GM12864 (cell line): ENCODE data around the gene BANP.

ENCODE experiments used
- DNase-seq: peaks from one replicate; pipeline ENCODE4 v3.0.0-alpha.2; 2011; ENCODE audit warnings: low read depth
- H3K4me3 ChIP-seq: 2 replicates; pipeline ENCODE4 v1.5.1; 2011; ENCODE audit warnings: mild to moderate bottlenecking, low read depth, low read length, control low read depth
- TF ChIP-seq, protein P1 (sequence below): IDR thresholded peaks from 2 replicates; pipeline ENCODE4 v1.5.1; 2011; ENCODE audit warnings: low read depth, mild to moderate bottlenecking, moderate library complexity, low read length, control low read depth, inconsistent platforms; ENCODE audit errors: missing control alignments

Gene BANP

GRCh38 chr16:88002211-88002610 is 51.0 kb downstream of the BANP start:
- no peak overlapping the region for H3K4me3 ChIP-seq
- no peak for DNase-seq
- TF ChIP-seq, protein P1, sequence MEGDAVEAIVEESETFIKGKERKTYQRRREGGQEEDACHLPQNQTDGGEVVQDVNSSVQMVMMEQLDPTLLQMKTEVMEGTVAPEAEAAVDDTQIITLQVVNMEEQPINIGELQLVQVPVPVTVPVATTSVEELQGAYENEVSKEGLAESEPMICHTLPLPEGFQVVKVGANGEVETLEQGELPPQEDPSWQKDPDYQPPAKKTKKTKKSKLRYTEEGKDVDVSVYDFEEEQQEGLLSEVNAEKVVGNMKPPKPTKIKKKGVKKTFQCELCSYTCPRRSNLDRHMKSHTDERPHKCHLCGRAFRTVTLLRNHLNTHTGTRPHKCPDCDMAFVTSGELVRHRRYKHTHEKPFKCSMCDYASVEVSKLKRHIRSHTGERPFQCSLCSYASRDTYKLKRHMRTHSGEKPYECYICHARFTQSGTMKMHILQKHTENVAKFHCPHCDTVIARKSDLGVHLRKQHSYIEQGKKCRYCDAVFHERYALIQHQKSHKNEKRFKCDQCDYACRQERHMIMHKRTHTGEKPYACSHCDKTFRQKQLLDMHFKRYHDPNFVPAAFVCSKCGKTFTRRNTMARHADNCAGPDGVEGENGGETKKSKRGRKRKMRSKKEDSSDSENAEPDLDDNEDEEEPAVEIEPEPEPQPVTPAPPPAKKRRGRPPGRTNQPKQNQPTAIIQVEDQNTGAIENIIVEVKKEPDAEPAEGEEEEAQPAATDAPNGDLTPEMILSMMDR, result no peak

- no peak overlapping the region for H3K4me3 ChIP-seq
- no peak for DNase-seq
- TF ChIP-seq, protein P1, result no peak
Observed at GRCh38 chr16:88002749-88003148, 51.5 kb downstream of the BANP start.

GRCh38 chr16:88003316-88003715 is 52.1 kb downstream of the BANP start:
- DNase-seq, result no peak

DNA sequence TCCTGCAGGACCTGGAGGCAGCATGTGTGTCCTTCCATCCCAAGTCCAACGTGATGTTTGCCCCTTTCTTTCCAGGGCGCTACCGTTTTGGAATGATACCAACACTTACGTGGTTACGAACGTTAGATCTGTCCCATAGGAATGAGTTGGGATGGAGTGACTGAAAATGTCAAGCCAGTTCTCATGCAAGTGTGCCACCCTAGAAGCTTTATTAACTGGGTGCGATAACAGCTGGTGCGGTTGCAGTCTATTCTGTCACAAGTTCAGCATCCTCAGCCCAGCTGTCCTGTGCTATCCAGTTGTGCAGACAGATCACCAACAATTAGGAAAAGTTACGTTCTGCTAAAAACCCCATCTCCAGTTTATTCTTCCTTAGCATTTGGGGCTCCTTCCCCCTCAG is 52.5 kb downstream of the BANP start:
- no peak overlapping the region for H3K4me3 ChIP-seq
- DNase-seq, result no peak
- TF ChIP-seq, protein P1, result no peak

More at GRCh38 chr16:88003316-88003715, 52.1 kb downstream of the BANP start:
- no peak overlapping the region for H3K4me3 ChIP-seq
- TF ChIP-seq, protein P1, result no peak

GRCh38 chr16:88004391-88004790 is 53.2 kb downstream of the BANP start:
- TF ChIP-seq, protein P1, result no peak
- DNase-seq, result no peak
- H3K4me3 ChIP-seq, result no peak overlapping the region

- no peak overlapping the region for H3K4me3 ChIP-seq
- no peak for DNase-seq
- TF ChIP-seq, protein P1, result no peak
Observed at GRCh38 chr16:88005181-88005581, 53.9 kb downstream of the BANP start.

DNA sequence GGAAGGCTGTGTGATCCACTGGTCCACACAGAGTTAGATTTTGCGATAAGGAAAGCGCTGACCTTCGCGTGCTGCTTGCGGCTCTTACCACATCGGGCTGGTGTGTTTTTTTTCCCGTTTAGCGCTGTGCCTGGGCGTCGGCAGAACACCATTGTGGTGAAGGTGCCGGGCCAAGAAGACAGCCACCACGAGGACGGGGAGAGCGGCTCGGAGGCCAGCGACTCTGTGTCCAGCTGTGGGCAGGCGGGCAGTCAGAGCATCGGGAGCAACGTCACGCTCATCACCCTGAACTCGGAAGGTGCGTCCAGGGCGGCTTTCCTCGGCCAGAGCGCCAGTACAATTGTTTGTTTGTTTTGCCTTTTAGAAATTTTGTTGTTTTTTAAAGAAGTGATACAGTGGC is 54.7 kb downstream of the BANP start:
- H3K4me3 ChIP-seq, result no peak overlapping the region
- no peak for DNase-seq
- TF ChIP-seq, protein P1, result no peak
